Measurements from ENCODE around the gene AMN1.
"Not testable (repeated sequence)": the region's sequence is repeated elsewhere in the genome, so short reads cannot be mapped to it uniquely, and the experiment has no call there.

The AMN1 gene

GRCh38 chr12:31682136-31682962 lies 46.5 kb downstream of the AMN1 start:
- no peaks in the 10 kb centered on the region for H3K9me3 ChIP-seq (ENCODE audit: low read depth, low read length)
- no peaks in the 10 kb centered on the region for H3K36me3 ChIP-seq (ENCODE audit: insufficient read depth, low read length)
- H3K9ac ChIP-seq (ENCODE audit: insufficient read length): no peak overlapping the region
- H3K4me3 ChIP-seq: no peak overlapping the region
- TF ChIP-seq POLR2AphosphoS5 (IDR thresholded peaks at IDR 0.05; ENCODE audit: borderline replicate concordance, low read depth, low read length) (no peak), EZH2 (IDR thresholded peaks at IDR 0.05) (no peak), FOXP2 (optimal IDR thresholded peaks at IDR 0.05; ENCODE audit: control extremely low read depth, extremely low read length, insufficient read depth) (no peak)
- no peak overlapping the region for H3K27ac ChIP-seq
- peak; percentile 70 for DNase-seq (ENCODE audit: low read depth, low spot score)

GRCh38 chr12:31672521-31672920 lies 56.3 kb downstream of the AMN1 start:
- Histone ChIP-seq H3K9ac (ENCODE audit: insufficient read length) (no peak overlapping the region), H3K9me3 (ENCODE audit: low read depth, low read length) (no peaks in the 10 kb centered on the region), H3K4me3 (no peak overlapping the region), H3K27ac (no peak overlapping the region), H3K36me3 (ENCODE audit: insufficient read depth, low read length) (no peaks in the 10 kb centered on the region)
- DNase-seq (ENCODE audit: low read depth, low spot score): no peak
- TF ChIP-seq EZH2 (IDR thresholded peaks at IDR 0.05) (no peak), POLR2AphosphoS5 (IDR thresholded peaks at IDR 0.05; ENCODE audit: borderline replicate concordance, low read depth, low read length) (no peak), FOXP2 (optimal IDR thresholded peaks at IDR 0.05; ENCODE audit: control extremely low read depth, extremely low read length, insufficient read depth) (no peak)

- not testable (repeated sequence) for H3K27ac ChIP-seq; H3K36me3 ChIP-seq (ENCODE audit: insufficient read depth, low read length); H3K9me3 ChIP-seq (ENCODE audit: low read depth, low read length); DNase-seq (ENCODE audit: low read depth, low spot score); H3K4me3 ChIP-seq; H3K9ac ChIP-seq (ENCODE audit: insufficient read length)
Measured at GRCh38 chr12:31669582-31669981, 59.2 kb downstream of the AMN1 start.

- H3K9ac ChIP-seq (ENCODE audit: insufficient read length): no peak overlapping the region
- no peaks in the 10 kb centered on the region for H3K36me3 ChIP-seq (ENCODE audit: insufficient read depth, low read length)
- H3K4me3 ChIP-seq: no peak overlapping the region
- no peaks in the 10 kb centered on the region for H3K9me3 ChIP-seq (ENCODE audit: low read depth, low read length)
- no peak overlapping the region for H3K27ac ChIP-seq
- no peak for DNase-seq (ENCODE audit: low read depth, low spot score)
- TF ChIP-seq POLR2AphosphoS5 (IDR thresholded peaks at IDR 0.05; ENCODE audit: borderline replicate concordance, low read depth, low read length) (no peak), FOXP2 (optimal IDR thresholded peaks at IDR 0.05; ENCODE audit: control extremely low read depth, extremely low read length, insufficient read depth) (no peak), EZH2 (IDR thresholded peaks at IDR 0.05) (no peak)
Measured at GRCh38 chr12:31669020-31669419, 59.8 kb downstream of the AMN1 start.

GRCh38 chr12:31664038-31664437 lies 64.8 kb downstream of the AMN1 start:
- TF ChIP-seq FOXP2 (optimal IDR thresholded peaks at IDR 0.05; ENCODE audit: control extremely low read depth, extremely low read length, insufficient read depth): no peak
- TF ChIP-seq EZH2 (IDR thresholded peaks at IDR 0.05): no peak
- no peak for TF ChIP-seq POLR2AphosphoS5 (IDR thresholded peaks at IDR 0.05; ENCODE audit: borderline replicate concordance, low read depth, low read length)
- no peak overlapping the region for H3K27ac ChIP-seq

GRCh38 chr12:31663576-31663975 lies 65.2 kb downstream of the AMN1 start:
- Histone ChIP-seq H3K27ac (no peak overlapping the region), H3K36me3 (ENCODE audit: insufficient read depth, low read length) (no peaks in the 10 kb centered on the region), H3K9ac (ENCODE audit: insufficient read length) (no peak overlapping the region), H3K9me3 (ENCODE audit: low read depth, low read length) (no peaks in the 10 kb centered on the region), H3K4me3 (no peak overlapping the region)
- no peak for DNase-seq (ENCODE audit: low read depth, low spot score)
- TF ChIP-seq EZH2 (IDR thresholded peaks at IDR 0.05) (no peak), FOXP2 (optimal IDR thresholded peaks at IDR 0.05; ENCODE audit: control extremely low read depth, extremely low read length, insufficient read depth) (no peak), POLR2AphosphoS5 (IDR thresholded peaks at IDR 0.05; ENCODE audit: borderline replicate concordance, low read depth, low read length) (no peak)

More at GRCh38 chr12:31664038-31664437, 64.8 kb downstream of the AMN1 start:
- DNase-seq (ENCODE audit: low read depth, low spot score): no peak
- H3K4me3 ChIP-seq: no peak overlapping the region
- H3K9ac ChIP-seq (ENCODE audit: insufficient read length): no peak overlapping the region
- H3K9me3 ChIP-seq (ENCODE audit: low read depth, low read length): no peaks in the 10 kb centered on the region
- no peaks in the 10 kb centered on the region for H3K36me3 ChIP-seq (ENCODE audit: insufficient read depth, low read length)

GRCh38 chr12:31662176-31662849 lies 66.5 kb downstream of the AMN1 start:
- H3K9me3 ChIP-seq (ENCODE audit: low read depth, low read length): no peaks in the 10 kb centered on the region
- TF ChIP-seq EZH2 (IDR thresholded peaks at IDR 0.05) (no peak), FOXP2 (optimal IDR thresholded peaks at IDR 0.05; ENCODE audit: control extremely low read depth, extremely low read length, insufficient read depth) (no peak), POLR2AphosphoS5 (IDR thresholded peaks at IDR 0.05; ENCODE audit: borderline replicate concordance, low read depth, low read length) (no peak)
- no peaks in the 10 kb centered on the region for H3K36me3 ChIP-seq (ENCODE audit: insufficient read depth, low read length)
- DNase-seq (ENCODE audit: low read depth, low spot score): no peak
- no peak overlapping the region for H3K27ac ChIP-seq
- H3K9ac ChIP-seq (ENCODE audit: insufficient read length): no peak overlapping the region
- H3K4me3 ChIP-seq: no peak overlapping the region

GRCh38 chr12:31659087-31659942 lies 69.5 kb downstream of the AMN1 start, which contains the start of gene ETFBKMT:
Gene ETFBKMT, plus strand, starts transcription at chr12:31659688. Its CDS starts 2,266 bp downstream, at chr12:31661954.
- H3K36me3 ChIP-seq (ENCODE audit: insufficient read depth, low read length): no peaks in the 10 kb centered on the region
- peak within 1 kb of the TSS; percentile 85 for H3K27ac ChIP-seq
- H3K9me3 ChIP-seq (ENCODE audit: low read depth, low read length): no peaks in the 10 kb centered on the region
- peak within 1 kb of the TSS; percentile 83 for H3K9ac ChIP-seq (ENCODE audit: insufficient read length)
- peak within 1 kb of the TSS; percentile 89 for H3K4me3 ChIP-seq
- peak; percentile 48 for DNase-seq (ENCODE audit: low read depth, low spot score)
- TF ChIP-seq POLR2AphosphoS5 (IDR thresholded peaks at IDR 0.05; ENCODE audit: borderline replicate concordance, low read depth, low read length) (peak; percentile 68), FOXP2 (optimal IDR thresholded peaks at IDR 0.05; ENCODE audit: control extremely low read depth, extremely low read length, insufficient read depth) (no peak), EZH2 (IDR thresholded peaks at IDR 0.05) (no peak)

Data from SK-N-MC (cell line).